Cardiac muscle cell (in vitro differentiated cells and primary cell): ENCODE results near the gene TTC38. TPM values are rescaled to one million over a fixed set of nuclear protein-coding genes. Genes with fewer than 3 reads are reported as not detected.

Experiments used
- DNase-seq, 2 donors: peaks; one replicate each; pipeline versions ENCODE4 v3.0.0 to v3.0.0-alpha.2; 2010 to 2017; ENCODE audit warnings: low read depth in 1 of 2, low spot score in 1 of 2
- H3K27ac ChIP-seq: fragments of 200-600 bp; sonication (generic); 2 replicates; pipeline ENCODE4 v1.5.1; 2016
- H3K27me3 ChIP-seq: fragments of 200-600 bp; sonication (generic); 2 replicates; pipeline ENCODE4 v1.6.0; 2016; ENCODE audit warnings: control low read depth
- H3K36me3 ChIP-seq: fragments of 200-600 bp; sonication (generic); 2 replicates; pipeline ENCODE4 v1.5.1; 2016; ENCODE audit warnings: control low read depth
- H3K4me1 ChIP-seq: fragments of 200-600 bp; sonication (generic); 2 replicates; pipeline ENCODE4 v1.8.1; 2017; ENCODE audit warnings: low read depth, mild to moderate bottlenecking, mixed run types
- H3K4me3 ChIP-seq: fragments of 200-600 bp; sonication (generic); 2 replicates; pipeline ENCODE4 v1.5.1; 2016; ENCODE audit warnings: mild to moderate bottlenecking
- H3K9me3 ChIP-seq: fragments of 200-600 bp; sonication (generic); 2 replicates; pipeline ENCODE4 v1.5.1; 2017; ENCODE audit warnings: low read depth, mild to moderate bottlenecking, control low read depth
- polyA plus RNA-seq: library from polyadenylated mRNA; unstranded; fragments of >200 nt; fragmentation: Nextera tagmentation; extraction: Ambion mirVana; gene quantifications from 2 replicates; pipeline ENCODE4 v1.2.1, GENCODE V29; 2016
- total RNA-seq: library from RNA; depleted of rRNA; stranded (reverse); fragments of >200 nt; gene quantifications from 2 replicates; pipeline ENCODE4 v1.2.3, GENCODE V29; 2016
- TF ChIP-seq, protein P1 (sequence below): IDR thresholded peaks from 2 replicates; pipeline ENCODE4 v1.5.1; 2012; ENCODE audit warnings: low read depth, mild to moderate bottlenecking, low read length

TTC38 gene
- total and polyA plus RNA-seq, 2 experiments from 2014 or later = 35.1 to 76.2 TPM

- Histone ChIP-seq H3K27me3 (no peaks in the 10 kb centered on the region), H3K27ac (no peak overlapping the region), H3K9me3 (no peaks in the 10 kb centered on the region), H3K4me1 (no peaks in the 10 kb centered on the region), H3K36me3 (no peaks in the 10 kb centered on the region), H3K4me3 (no peak overlapping the region)
- no peak for DNase-seq
- TF ChIP-seq, protein P1, sequence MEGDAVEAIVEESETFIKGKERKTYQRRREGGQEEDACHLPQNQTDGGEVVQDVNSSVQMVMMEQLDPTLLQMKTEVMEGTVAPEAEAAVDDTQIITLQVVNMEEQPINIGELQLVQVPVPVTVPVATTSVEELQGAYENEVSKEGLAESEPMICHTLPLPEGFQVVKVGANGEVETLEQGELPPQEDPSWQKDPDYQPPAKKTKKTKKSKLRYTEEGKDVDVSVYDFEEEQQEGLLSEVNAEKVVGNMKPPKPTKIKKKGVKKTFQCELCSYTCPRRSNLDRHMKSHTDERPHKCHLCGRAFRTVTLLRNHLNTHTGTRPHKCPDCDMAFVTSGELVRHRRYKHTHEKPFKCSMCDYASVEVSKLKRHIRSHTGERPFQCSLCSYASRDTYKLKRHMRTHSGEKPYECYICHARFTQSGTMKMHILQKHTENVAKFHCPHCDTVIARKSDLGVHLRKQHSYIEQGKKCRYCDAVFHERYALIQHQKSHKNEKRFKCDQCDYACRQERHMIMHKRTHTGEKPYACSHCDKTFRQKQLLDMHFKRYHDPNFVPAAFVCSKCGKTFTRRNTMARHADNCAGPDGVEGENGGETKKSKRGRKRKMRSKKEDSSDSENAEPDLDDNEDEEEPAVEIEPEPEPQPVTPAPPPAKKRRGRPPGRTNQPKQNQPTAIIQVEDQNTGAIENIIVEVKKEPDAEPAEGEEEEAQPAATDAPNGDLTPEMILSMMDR = no peak
Measured at GRCh38 chr22:46318576-46318975, 50.8 kb downstream of the TTC38 start.

- no peaks in the 10 kb centered on the region for H3K36me3 ChIP-seq
- no peak for DNase-seq
- TF ChIP-seq, protein P1 = no peak
- no peaks in the 10 kb centered on the region for H3K9me3 ChIP-seq
- H3K4me1 ChIP-seq = no peaks in the 10 kb centered on the region
- no peak overlapping the region for H3K4me3 ChIP-seq
- no peaks in the 10 kb centered on the region for H3K27me3 ChIP-seq
- H3K27ac ChIP-seq = no peak overlapping the region
Measured at GRCh38 chr22:46319319-46319718, 51.5 kb downstream of the TTC38 start.

DNA sequence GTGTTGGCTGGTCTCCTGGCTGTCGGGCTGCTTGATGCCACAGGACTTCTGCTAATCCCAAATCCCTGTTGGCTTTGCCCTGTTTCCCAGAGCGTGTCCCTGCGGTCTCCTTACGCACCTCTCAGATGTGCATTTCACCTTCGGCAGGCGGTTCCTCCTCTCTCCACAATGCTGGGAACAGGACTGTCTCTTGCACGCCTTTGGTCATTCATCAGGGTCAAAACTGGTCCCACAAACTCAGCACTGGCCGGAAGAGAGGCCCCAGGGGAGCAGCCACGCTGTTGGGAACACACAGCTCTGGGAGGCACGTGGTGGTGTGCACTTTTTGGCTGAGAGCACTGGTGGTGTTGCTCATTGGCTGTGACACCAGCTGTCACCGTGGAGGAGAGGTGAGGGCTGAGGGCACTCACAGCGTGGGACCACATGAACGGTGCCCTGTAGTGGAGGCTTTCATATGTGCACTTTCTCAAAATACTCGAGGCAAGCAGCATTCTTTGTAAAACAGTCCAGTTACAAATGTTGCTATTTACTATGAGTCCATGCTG, 52.4 kb downstream of the TTC38 start:
- Histone ChIP-seq H3K9me3 (no peaks in the 10 kb centered on the region), H3K36me3 (no peaks in the 10 kb centered on the region)
- TF ChIP-seq, protein P1 = no peak

DNA sequence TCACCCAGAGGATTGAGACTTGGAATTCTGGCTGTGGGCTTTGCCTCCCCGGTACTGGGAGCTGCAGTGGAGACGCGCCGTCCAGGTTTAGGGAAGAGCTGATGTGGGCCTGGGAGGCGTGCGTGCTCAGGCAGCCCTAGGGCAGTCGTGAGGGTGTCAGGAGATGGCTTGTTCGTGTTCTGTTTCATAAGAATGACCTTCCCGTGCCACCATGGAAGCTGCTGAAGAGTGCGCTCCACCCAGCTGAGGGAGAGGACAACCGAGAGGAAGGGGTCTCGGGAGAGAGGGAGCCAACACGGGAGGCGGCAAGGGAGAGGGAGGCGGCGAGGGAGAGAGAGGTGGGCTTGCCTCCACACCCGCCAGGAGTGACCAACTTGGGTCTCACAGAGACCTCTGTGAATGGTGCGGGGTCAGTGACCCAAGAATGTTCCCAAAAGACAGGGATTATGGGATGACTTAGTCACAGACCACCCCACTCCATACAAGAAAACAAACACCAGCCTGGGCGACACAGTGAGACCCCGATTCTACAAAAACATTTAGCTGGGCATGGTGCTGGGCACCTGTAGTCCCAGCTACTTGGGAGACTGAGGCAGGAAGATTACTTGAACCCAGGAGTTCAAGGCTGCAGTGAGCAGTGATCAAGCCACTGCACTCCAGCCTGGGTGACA, 53.0 kb downstream of the TTC38 start:
- Histone ChIP-seq H3K4me3 (no peak overlapping the region), H3K27ac (no peak overlapping the region), H3K4me1 (no peaks in the 10 kb centered on the region), H3K36me3 (no peaks in the 10 kb centered on the region), H3K27me3 (no peaks in the 10 kb centered on the region), H3K9me3 (no peaks in the 10 kb centered on the region)
- TF ChIP-seq, protein P1 = no peak
- DNase-seq = no peak

More for the DNA sequence above, 52.4 kb downstream of the TTC38 start:
- Histone ChIP-seq H3K4me1 (no peaks in the 10 kb centered on the region), H3K27ac (no peak overlapping the region), H3K4me3 (no peak overlapping the region), H3K27me3 (no peaks in the 10 kb centered on the region)
- no peak for DNase-seq

GRCh38 chr22:46322711-46323110, 54.9 kb downstream of the TTC38 start:
- no peaks in the 10 kb centered on the region for H3K9me3 ChIP-seq
- H3K27me3 ChIP-seq = no peaks in the 10 kb centered on the region
- TF ChIP-seq, protein P1 = no peak
- H3K36me3 ChIP-seq = no peaks in the 10 kb centered on the region
- no peak overlapping the region for H3K27ac ChIP-seq
- no peak overlapping the region for H3K4me3 ChIP-seq
- no peak for DNase-seq
- no peaks in the 10 kb centered on the region for H3K4me1 ChIP-seq
